Psoas muscle (tissue), 8 donors: ENCODE measurements around the gene NPEPL1. TPM values are rescaled to one million over a fixed set of nuclear protein-coding genes. Genes with fewer than 3 reads are reported as not detected.

ENCODE experiments used
- ATAC-seq, 4 donors: fragments of 200-7000 bp; cut with Tn5 transposase; one replicate each; pipeline ENCODE4 v1.9.1; 2020; ENCODE audit warnings: moderate library complexity in 3 of 4, mild to moderate bottlenecking in 2 of 4
- DNase-seq, 2 donors: peaks; one replicate each; pipeline ENCODE4 v3.0.0-alpha.2; 2020
- H3K27ac ChIP-seq: fragments of 200-600 bp; one replicate; pipeline ENCODE4 v1.8.0; 2022
- H3K27me3 ChIP-seq, 3 donors: fragments of 200-600 bp in 1 of 3; one replicate each; pipeline versions ENCODE4 v1.6.1 to v1.8.0; 2013 to 2022; ENCODE audit warnings: low read length in 2 of 3, mild to moderate bottlenecking in 2 of 3, moderate library complexity in 1 of 3; ENCODE audit not compliant: insufficient read depth in 3 of 3
- H3K36me3 ChIP-seq, 2 donors: fragments of 200-600 bp in 1 of 2; one replicate each; pipeline versions ENCODE4 v1.6.1 to v1.8.0; 2013 to 2022; ENCODE audit warnings: low read depth in 1 of 2, mild to moderate bottlenecking in 1 of 2, moderate library complexity in 1 of 2; ENCODE audit not compliant: insufficient read depth in 1 of 2
- H3K4me1 ChIP-seq: fragments of 200-600 bp; one replicate; pipeline ENCODE4 v1.8.0; 2022
- H3K4me3 ChIP-seq: fragments of 200-600 bp; one replicate; pipeline ENCODE4 v1.8.0; 2022; ENCODE audit warnings: mild to moderate bottlenecking
- H3K9me3 ChIP-seq: fragments of 200-600 bp; one replicate; pipeline ENCODE4 v1.8.0; 2022
- CTCF ChIP-seq: fragments of 200-600 bp; IDR thresholded peaks from one replicate; pipeline ENCODE4 v1.8.0; 2022; ENCODE audit warnings: antibody characterized with exemption
- WGBS, 3 donors: extraction: QIAGEN DNeasy Blood & Tissue Kit; methylation state at CpG; one replicate each; pipeline versions ENCODE4 v1.1.6 to v1.1.7; 2013; 5-methylcytosine and 5-hydroxymethylcytosine counted together
- intact Hi-C, 2 donors: fragments of 100-400 bp; cut with DNase I; formaldehyde crosslinking; loops; one replicate each; pipeline versions ENCODE4 v1.11.0 to v1.14.2; 2022
- polyA plus RNA-seq, 3 donors: library from polyadenylated mRNA; stranded (reverse); fragments of 200-250 nt; gene quantifications; one replicate each; pipeline ENCODE4 v1.2.3, GENCODE V29; 2013
- total RNA-seq, 4 donors: library from RNA; stranded (reverse); fragmentation: NEBNext Ultra II Directional in 2 of 4; extraction: Animal tissue kit (Norgen Biotek cat#: 25700) in 2 of 4; gene quantifications; one replicate each; pipeline versions ENCODE4 v1.2.1 to v1.2.4, GENCODE V29; 2021 to 2023
- donor health status: healthy with polysubstance abuse.
- donor health status: DM: no; HTN: no; CAD: no; lungs with moderate emphysema.
- donor health status: Bipolar disorder and iron deficiency.
- donor health status: healthy.
- donor health status: DM: yes; HTN: yes; CAD: no.
- donor health status: DM: no; HTN: no; CAD: no.
- donor health status: DM: no; HTN: no; CAD: no.
- donor health status: DM: yes; HTN: yes; CAD: no.

Gene NPEPL1
- total and polyA plus RNA-seq, 7 donors, result 18.4 to 52.3 (median 36.0) TPM

GRCh38 chr20:58675641-58676040 lies 17.0 kb upstream of the NPEPL1 start:
- WGBS, 3 donors, result 84 to 90% (median 86%) methylated on average over 17 of the region's 17 CpGs
- no peak for TF ChIP-seq CTCF
- Histone ChIP-seq H3K36me3 (peaks cover 7 to 89% of the 10 kb centered on the region in 2 donors), H3K9me3 (no peaks in the 10 kb centered on the region), H3K27ac (no peak overlapping the region), H3K4me1 (no peaks in the 10 kb centered on the region), H3K27me3 (no peaks in the 10 kb centered on the region), H3K4me3 (no peak overlapping the region)
- no peak for DNase-seq
- ATAC-seq, result no peak
- intact Hi-C loops, result no loop called here

- no peak for DNase-seq
- Histone ChIP-seq H3K27ac (no peak overlapping the region), H3K4me3 (no peak overlapping the region), H3K9me3 (no peaks in the 10 kb centered on the region), H3K4me1 (no peaks in the 10 kb centered on the region), H3K27me3 (no peaks in the 10 kb centered on the region), H3K36me3 (peaks cover 5 to 84% of the 10 kb centered on the region in 2 donors)
- no peak for ATAC-seq
- intact Hi-C loops, result no loop called here
- TF ChIP-seq CTCF, result no peak
- 93 to 95% (median 94%) methylated on average over 19 of the region's 19 CpGs for WGBS, 3 donors
Measured at GRCh38 chr20:58676161-58676560, 16.4 kb upstream of the NPEPL1 start.

GRCh38 chr20:58677079-58677604 lies 15.5 kb upstream of the NPEPL1 start:
- no peaks in the 10 kb centered on the region for H3K9me3 ChIP-seq
- H3K27me3 ChIP-seq, result no peaks in the 10 kb centered on the region
- H3K4me1 ChIP-seq, result no peaks in the 10 kb centered on the region
- no peak for DNase-seq
- no peak overlapping the region for H3K4me3 ChIP-seq
- no peak overlapping the region for H3K27ac ChIP-seq
- 92% methylated on average over 5 of the region's 5 CpGs for WGBS, 3 donors
- no peak for ATAC-seq
- intact Hi-C loops, result no loop called here
- H3K36me3 ChIP-seq, result peaks cover 5 to 76% of the 10 kb centered on the region in 2 donors
- no peak for TF ChIP-seq CTCF

- Histone ChIP-seq H3K36me3 (peaks cover 5 to 70% of the 10 kb centered on the region in 2 donors), H3K9me3 (no peaks in the 10 kb centered on the region), H3K4me1 (no peaks in the 10 kb centered on the region), H3K27ac (no peak overlapping the region), H3K27me3 (no peaks in the 10 kb centered on the region), H3K4me3 (no peak overlapping the region)
- intact Hi-C loops, result no loop called here
- ATAC-seq (no peak), DNase-seq (no peak)
- WGBS, 3 donors, result 90 to 91% (median 90%) methylated on average over 5 of the region's 5 CpGs
- TF ChIP-seq CTCF, result no peak
Measured at GRCh38 chr20:58677808-58678207, 14.8 kb upstream of the NPEPL1 start.

DNA sequence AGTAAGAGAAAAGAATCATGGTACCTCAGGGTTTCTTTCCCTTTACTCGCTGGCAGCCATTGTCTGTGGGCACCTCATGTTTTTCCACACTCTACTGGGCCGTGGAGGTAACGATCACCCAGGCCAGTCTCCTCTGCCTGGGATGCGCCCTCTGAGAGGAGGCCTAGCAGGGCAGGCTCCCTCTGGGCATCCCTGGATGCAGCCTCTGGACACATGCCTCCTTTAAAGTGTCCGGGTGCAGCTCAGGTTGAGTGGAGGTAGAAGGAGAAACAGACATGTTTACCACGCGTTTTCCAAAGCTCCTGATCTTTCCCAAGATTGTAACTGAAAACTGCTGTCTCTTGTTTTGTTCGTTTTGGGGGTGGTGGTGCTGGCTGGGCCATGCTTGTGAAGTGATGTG lies 13.8 kb upstream of the NPEPL1 start:
- H3K9me3 ChIP-seq, result no peaks in the 10 kb centered on the region
- no peaks in the 10 kb centered on the region for H3K4me1 ChIP-seq
- 83 to 89% (median 87%) methylated on average over 8 of the region's 8 CpGs for WGBS, 3 donors
- no peak for TF ChIP-seq CTCF
- no peaks in the 10 kb centered on the region for H3K27me3 ChIP-seq
- H3K27ac ChIP-seq, result no peak overlapping the region
- ATAC-seq, result no peak
- intact Hi-C loops, result no loop called here
- DNase-seq, result no peak
- H3K4me3 ChIP-seq, result no peak overlapping the region
- peaks cover 2 to 60% of the 10 kb centered on the region in 2 donors for H3K36me3 ChIP-seq
